Measurements from ENCODE around the gene DTNB. TPM values are rescaled to one million over a fixed set of nuclear protein-coding genes. Genes with fewer than 3 reads are reported as not detected.

DTNB gene
- total and polyA plus RNA-seq, 2 donors (not counting 3 experiments of a cell fraction or from before 2014, with no cell fraction given) = 11.5 to 17.0 TPM

- ChIA-PET CTCF (interaction anchor here (0.9 to 4.7 kb wide), 4 partner anchors 9 to 189 kb away, joined by 3 to 55 read pairs (median 15); no protein-coding TSS in a partner anchor), POLR2A (no interaction called here)
- intact Hi-C loops (cut with micrococcal nuclease) = loop anchor here (1.0 to 5.0 kb wide), 5 partner anchors 16 to 284 kb away; no protein-coding TSS in a partner anchor
- H4K20me1 ChIP-seq (replicated peaks; ENCODE audit: control insufficient read depth, extremely low read depth, insufficient read depth, low read length) = no peaks in the 10 kb centered on the region
- peaks cover 11% of the 10 kb centered on the region for H3K4me1 ChIP-seq (ENCODE audit: control insufficient read depth, extremely low read depth, insufficient read depth, low read length)
- H3K27ac ChIP-seq (ENCODE audit: insufficient read depth, low read depth, low read length) = no peak overlapping the region
- no peaks in the 10 kb centered on the region for H3K36me3 ChIP-seq (ENCODE audit: control insufficient read depth in 2 of 2, extremely low read depth in 1 of 2, insufficient read depth in 2 of 2, low read length in 2 of 2)
- H3K79me2 ChIP-seq (ENCODE audit: control insufficient read depth, insufficient read depth, low read length) = no peaks in the 10 kb centered on the region
- no peak overlapping the region for H2AFZ ChIP-seq (ENCODE audit: low read depth, low read length)
- dilution Hi-C loops (cut with MboI; ENCODE audit: extremely low pct_ligation_motif_present, low sequenced_read_pairs) = no loop called here
- DNase-seq (ENCODE audit: low read depth, low spot score) (no peak), FAIRE-seq (no peak)
- no peaks in the 10 kb centered on the region for H3K9me1 ChIP-seq (replicated peaks; ENCODE audit: control insufficient read depth, extremely low read depth, insufficient read depth, low read length)
- no peak for TF ChIP-seq JUN (IDR thresholded peaks at IDR 0.05; ENCODE audit: borderline replicate concordance, insufficient read depth, insufficient read length, low read depth)
- TF ChIP-seq, protein P1, sequence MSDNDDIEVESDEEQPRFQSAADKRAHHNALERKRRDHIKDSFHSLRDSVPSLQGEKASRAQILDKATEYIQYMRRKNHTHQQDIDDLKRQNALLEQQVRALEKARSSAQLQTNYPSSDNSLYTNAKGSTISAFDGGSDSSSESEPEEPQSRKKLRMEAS (IDR thresholded peaks at IDR 0.05; ENCODE audit: insufficient read depth, insufficient read length) = no peak
- TF ChIP-seq, protein P2, sequence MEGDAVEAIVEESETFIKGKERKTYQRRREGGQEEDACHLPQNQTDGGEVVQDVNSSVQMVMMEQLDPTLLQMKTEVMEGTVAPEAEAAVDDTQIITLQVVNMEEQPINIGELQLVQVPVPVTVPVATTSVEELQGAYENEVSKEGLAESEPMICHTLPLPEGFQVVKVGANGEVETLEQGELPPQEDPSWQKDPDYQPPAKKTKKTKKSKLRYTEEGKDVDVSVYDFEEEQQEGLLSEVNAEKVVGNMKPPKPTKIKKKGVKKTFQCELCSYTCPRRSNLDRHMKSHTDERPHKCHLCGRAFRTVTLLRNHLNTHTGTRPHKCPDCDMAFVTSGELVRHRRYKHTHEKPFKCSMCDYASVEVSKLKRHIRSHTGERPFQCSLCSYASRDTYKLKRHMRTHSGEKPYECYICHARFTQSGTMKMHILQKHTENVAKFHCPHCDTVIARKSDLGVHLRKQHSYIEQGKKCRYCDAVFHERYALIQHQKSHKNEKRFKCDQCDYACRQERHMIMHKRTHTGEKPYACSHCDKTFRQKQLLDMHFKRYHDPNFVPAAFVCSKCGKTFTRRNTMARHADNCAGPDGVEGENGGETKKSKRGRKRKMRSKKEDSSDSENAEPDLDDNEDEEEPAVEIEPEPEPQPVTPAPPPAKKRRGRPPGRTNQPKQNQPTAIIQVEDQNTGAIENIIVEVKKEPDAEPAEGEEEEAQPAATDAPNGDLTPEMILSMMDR (IDR thresholded peaks at IDR 0.05; ENCODE audit: extremely low read depth in 1 of 2, insufficient read depth in 1 of 2, low read depth in 1 of 2, low read length in 2 of 2) = no peak
- TF ChIP-seq GATA2 (IDR thresholded peaks at IDR 0.05; ENCODE audit: insufficient read depth, insufficient read length, low read depth, low read length) = no peak
- no peak for TF ChIP-seq MYC (IDR thresholded peaks at IDR 0.05; ENCODE audit: low read depth, low read length)
- no peak for TF ChIP-seq POLR2AphosphoS5 (IDR thresholded peaks at IDR 0.05; ENCODE audit: insufficient read depth, low read depth, low read length)
- no peak for TF ChIP-seq EZH2 (IDR thresholded peaks at IDR 0.05; ENCODE audit: borderline replicate concordance, low read depth, low read length, severe bottlenecking)
- TF ChIP-seq FOS (IDR thresholded peaks at IDR 0.05; ENCODE audit: borderline replicate concordance, insufficient read depth, low read length) = no peak
- no peak for TF ChIP-seq POLR2A (IDR thresholded peaks at IDR 0.05; ENCODE audit: low read depth, low read length)
- no peaks in the 10 kb centered on the region for H3K9me3 ChIP-seq (replicated peaks; ENCODE audit: control insufficient read depth, insufficient read depth, low read length)
- no peak overlapping the region for H3K9ac ChIP-seq (replicated peaks; ENCODE audit: extremely low read depth, insufficient read depth, low read length)
- no peaks in the 10 kb centered on the region for H3K27me3 ChIP-seq (ENCODE audit: control insufficient read depth in 2 of 2, insufficient read depth in 2 of 2, low read length in 2 of 2)
- H3K4me3 ChIP-seq (replicated peaks in 1 of 3; ENCODE audit: insufficient read depth in 1 of 3, low read depth in 1 of 3, low read length in 3 of 3) = no peak overlapping the region
- H3K4me2 ChIP-seq (ENCODE audit: insufficient read depth, low read length) = no peak overlapping the region
- BruUV-seq (replicated peaks) = no TSS peak
Measured at GRCh38 chr2:25377822-25378421, 295.5 kb downstream of the DTNB start.
